Effector memory CD4-positive, alpha-beta T cell (primary cell): ENCODE results near the gene SYNGAP1.

ENCODE experiments used
- DNase-seq, 3 donors: peaks; one replicate each; pipeline ENCODE4 v3.0.0-alpha.2; 2020
- H3K27ac ChIP-seq: 2 replicates; pipeline ENCODE4 v1.7.0; 2013; ENCODE audit warnings: mild to moderate bottlenecking, low read length, moderate library complexity; ENCODE audit not compliant: insufficient read depth, poor library complexity, severe bottlenecking
- H3K27me3 ChIP-seq: replicated peaks from 2 replicates; pipeline ENCODE4 v1.7.0; 2013; ENCODE audit warnings: mild to moderate bottlenecking, low read length; ENCODE audit not compliant: insufficient read depth, control insufficient read depth, poor library complexity, severe bottlenecking
- H3K36me3 ChIP-seq: 2 replicates; pipeline ENCODE4 v1.7.0; 2013; ENCODE audit warnings: mild to moderate bottlenecking, low read length, moderate library complexity; ENCODE audit not compliant: control insufficient read depth, insufficient read depth
- H3K4me1 ChIP-seq: 2 replicates; pipeline ENCODE4 v1.7.0; 2013; ENCODE audit warnings: low read length, mild to moderate bottlenecking; ENCODE audit not compliant: control insufficient read depth, insufficient read depth, poor library complexity, severe bottlenecking
- H3K4me3 ChIP-seq: 2 replicates; pipeline ENCODE4 v1.7.0; 2013; ENCODE audit warnings: low read length, low read depth, mild to moderate bottlenecking; ENCODE audit not compliant: insufficient read depth, poor library complexity, severe bottlenecking
- H3K9me3 ChIP-seq: 2 replicates; pipeline ENCODE4 v1.7.0; 2013; ENCODE audit warnings: mild to moderate bottlenecking, low read length, moderate library complexity; ENCODE audit not compliant: control insufficient read depth

Gene SYNGAP1

GRCh38 chr6:33450434-33450833, 30.6 kb downstream of the SYNGAP1 start:
- Histone ChIP-seq H3K27me3 (no peaks in the 10 kb centered on the region), H3K9me3 (no peaks in the 10 kb centered on the region), H3K4me1 (peaks cover 15% of the 10 kb centered on the region), H3K27ac (no peak overlapping the region), H3K36me3 (peaks cover 25% of the 10 kb centered on the region), H3K4me3 (no peak overlapping the region)
- DNase-seq = no peak

GRCh38 chr6:33451606-33452005, 31.7 kb downstream of the SYNGAP1 start:
- Histone ChIP-seq H3K27me3 (no peaks in the 10 kb centered on the region), H3K27ac (no peak overlapping the region), H3K36me3 (peaks cover 21% of the 10 kb centered on the region), H3K4me1 (peaks cover 15% of the 10 kb centered on the region), H3K9me3 (no peaks in the 10 kb centered on the region), H3K4me3 (no peak overlapping the region)
- no peak for DNase-seq

- no peak overlapping the region for H3K4me3 ChIP-seq
- H3K27ac ChIP-seq = peak overlapping the region; percentile 22
- no peak for DNase-seq
- no peaks in the 10 kb centered on the region for H3K9me3 ChIP-seq
- peaks cover 15% of the 10 kb centered on the region for H3K4me1 ChIP-seq
- peaks cover 21% of the 10 kb centered on the region for H3K36me3 ChIP-seq
- H3K27me3 ChIP-seq = no peaks in the 10 kb centered on the region
Measured at GRCh38 chr6:33452496-33452895, 32.6 kb downstream of the SYNGAP1 start.

GRCh38 chr6:33453393-33454008, 33.6 kb downstream of the SYNGAP1 start:
- Histone ChIP-seq H3K27me3 (no peaks in the 10 kb centered on the region), H3K4me1 (peaks cover 15% of the 10 kb centered on the region), H3K27ac (peak overlapping the region; percentile 75), H3K4me3 (peak overlapping the region; percentile 88), H3K9me3 (no peaks in the 10 kb centered on the region), H3K36me3 (peaks cover 12% of the 10 kb centered on the region)
- no peak for DNase-seq

- peak within 1 kb of the TSS; percentile 88 for H3K4me3 ChIP-seq
- DNase-seq = peak; percentile 90 to 94 (median 93)
- H3K36me3 ChIP-seq = peaks cover 4% of the 10 kb centered on the region
- H3K9me3 ChIP-seq = no peaks in the 10 kb centered on the region
- peaks cover 15% of the 10 kb centered on the region for H3K4me1 ChIP-seq
- no peaks in the 10 kb centered on the region for H3K27me3 ChIP-seq
- H3K27ac ChIP-seq = peak within 1 kb of the TSS; percentile 75
Measured at GRCh38 chr6:33454009-33454946, 34.4 kb downstream of the SYNGAP1 start, which contains the start of gene ZBTB9. Gene ZBTB9, plus strand, starts transcription at chr6:33454576. Its CDS starts 525 bp downstream, at chr6:33455101.

GRCh38 chr6:33455051-33455450, 35.2 kb downstream of the SYNGAP1 start:
- DNase-seq = no peak
- Histone ChIP-seq H3K9me3 (no peaks in the 10 kb centered on the region), H3K4me1 (peaks cover 15% of the 10 kb centered on the region), H3K27ac (peak overlapping the region; percentile 75), H3K27me3 (no peaks in the 10 kb centered on the region), H3K4me3 (peak overlapping the region; percentile 88), H3K36me3 (peaks cover 3% of the 10 kb centered on the region)

- peaks cover 3% of the 10 kb centered on the region for H3K36me3 ChIP-seq
- no peak for DNase-seq
- no peaks in the 10 kb centered on the region for H3K27me3 ChIP-seq
- H3K27ac ChIP-seq = no peak overlapping the region
- H3K9me3 ChIP-seq = no peaks in the 10 kb centered on the region
- no peak overlapping the region for H3K4me3 ChIP-seq
- peaks cover 15% of the 10 kb centered on the region for H3K4me1 ChIP-seq
Measured at GRCh38 chr6:33456156-33456555, 36.3 kb downstream of the SYNGAP1 start.

GRCh38 chr6:33458676-33459075, 38.8 kb downstream of the SYNGAP1 start:
- Histone ChIP-seq H3K27ac (no peak overlapping the region), H3K4me1 (peaks cover 11% of the 10 kb centered on the region), H3K27me3 (no peaks in the 10 kb centered on the region), H3K9me3 (no peaks in the 10 kb centered on the region), H3K4me3 (no peak overlapping the region), H3K36me3 (peaks cover 3% of the 10 kb centered on the region)
- DNase-seq = no peak

GRCh38 chr6:33459226-33459625, 39.4 kb downstream of the SYNGAP1 start:
- no peak for DNase-seq
- Histone ChIP-seq H3K27me3 (no peaks in the 10 kb centered on the region), H3K27ac (no peak overlapping the region), H3K9me3 (no peaks in the 10 kb centered on the region), H3K36me3 (peaks cover 3% of the 10 kb centered on the region), H3K4me1 (peaks cover 7% of the 10 kb centered on the region), H3K4me3 (no peak overlapping the region)
